Spleen (tissue), 11 donors: Measurements from ENCODE around the gene SLC2A10. TPM values are rescaled to one million over a fixed set of nuclear protein-coding genes. Genes with fewer than 3 reads are reported as not detected.

Source experiments
- DNase-seq: peaks from one replicate; pipeline ENCODE4 v3.0.0-alpha.2; 2020
- H3K27ac ChIP-seq, 8 donors: fragments of 200-600 bp; sonication (generic) in 7 of 8; 1 replicate in 4 of 8; 2 replicates in 4 of 8; pipeline versions ENCODE4 v1.5.0 to v1.8.0; 2016 to 2021; ENCODE audit warnings: inconsistent platforms in 4 of 8, mild to moderate bottlenecking in 4 of 8, moderate library complexity in 1 of 8
- H3K27me3 ChIP-seq, 7 donors: fragments of 200-600 bp; sonication (generic) in 6 of 7; replicated peaks in 1 of 7; 1 replicate in 4 of 7; 2 replicates in 3 of 7; pipeline versions ENCODE4 v1.5.0 to v1.8.0; 2016 to 2021; ENCODE audit warnings: inconsistent platforms in 3 of 7, mild to moderate bottlenecking in 1 of 7
- H3K36me3 ChIP-seq, 6 donors: fragments of 200-600 bp; sonication (generic) in 5 of 6; 1 replicate in 4 of 6; 2 replicates in 2 of 6; pipeline versions ENCODE4 v1.5.0 to v1.8.0; 2016 to 2021; ENCODE audit warnings: inconsistent platforms in 2 of 6
- H3K4me1 ChIP-seq, 6 donors: fragments of 200-600 bp; sonication (generic) in 5 of 6; 1 replicate in 3 of 6; 2 replicates in 3 of 6; pipeline versions ENCODE4 v1.5.0 to v1.8.0; 2016 to 2021; ENCODE audit warnings: inconsistent platforms in 3 of 6
- H3K4me3 ChIP-seq, 8 donors: fragments of 200-600 bp; sonication (generic) in 7 of 8; 1 replicate in 4 of 8; 2 replicates in 4 of 8; pipeline versions ENCODE4 v1.5.0 to v1.8.0; 2016 to 2021; ENCODE audit warnings: inconsistent platforms in 4 of 8, mild to moderate bottlenecking in 4 of 8, moderate library complexity in 2 of 8
- H3K9me3 ChIP-seq, 8 donors: fragments of 200-600 bp; sonication (generic) in 7 of 8; 1 replicate in 4 of 8; 2 replicates in 4 of 8; pipeline versions ENCODE4 v1.5.0 to v1.8.0; 2016 to 2021; ENCODE audit warnings: inconsistent platforms in 4 of 8
- CTCF ChIP-seq, 11 experiments: fragments of 200-600 bp in 7 of 11; fragments of 450-650 bp in 4 of 11; sonication (generic) in 4 of 11; IDR thresholded peaks in 8 of 11; conservative IDR thresholded peaks in 3 of 11; 1 replicate in 7 of 11; 2 replicates in 4 of 11; pipeline versions ENCODE4 v1.4.0 to v1.8.0; 2016 to 2021; ENCODE audit warnings: antibody characterized with exemption in 11 of 11, inconsistent platforms in 4 of 11, mild to moderate bottlenecking in 1 of 11
- POLR2A ChIP-seq, 3 donors: fragments of 450-650 bp; IDR thresholded peaks; one replicate each; pipeline ENCODE4 v1.5.1; 2017; ENCODE audit warnings: antibody characterized with exemption in 3 of 3, mild to moderate bottlenecking in 1 of 3
- POLR2AphosphoS5 ChIP-seq, 3 donors: sonication (generic); formaldehyde crosslinking; IDR thresholded peaks; one replicate each; pipeline ENCODE4 v1.5.1; 2017; ENCODE audit warnings: antibody characterized with exemption in 3 of 3
- WGBS, 5 donors: extraction: QIAGEN DNeasy Blood & Tissue Kit in 3 of 5; methylation state at CpG; one replicate each; pipeline versions ENCODE4 v1.1.5 to v1.1.7; 2013 to 2018; 5-methylcytosine and 5-hydroxymethylcytosine counted together
- intact Hi-C: fragments of 100-400 bp; cut with DNase I; formaldehyde crosslinking; loops from one replicate; pipeline ENCODE4 v1.15.0; 2023; ENCODE audit warnings: low total_unique reads
- polyA plus RNA-seq, 3 donors: library from polyadenylated mRNA; stranded (reverse); fragments of 200-250 nt; gene quantifications; one replicate each; pipeline ENCODE4 v1.2.1, GENCODE V29; 2013
- total RNA-seq, 7 donors: library from RNA; depleted of rRNA in 3 of 7; stranded (reverse); fragments of >200 nt in 3 of 7; fragmentation: NEBNext Ultra II Directional in 4 of 7; extraction: Animal tissue kit (Norgen Biotek cat#: 25700) in 4 of 7; gene quantifications; one replicate each; pipeline versions ENCODE4 v1.1.0 to v1.2.1, GENCODE V29; 2016 to 2021
- donor health status: healthy with polysubstance abuse.
- donor health status: DM: no; HTN: no; CAD: no; lungs with moderate emphysema.
- donor health status: DM: no; HTN: no; CAD: no.
- donor health status: Bipolar disorder and iron deficiency.
- donor health status: healthy.
- donor health status: DM: no; HTN: no; CAD: no.
- donor health status: DM: yes; HTN: yes; CAD: no.

SLC2A10 gene
- total and polyA plus RNA-seq, 10 donors: 1.9 to 7.3 (median 2.9) TPM

DNA sequence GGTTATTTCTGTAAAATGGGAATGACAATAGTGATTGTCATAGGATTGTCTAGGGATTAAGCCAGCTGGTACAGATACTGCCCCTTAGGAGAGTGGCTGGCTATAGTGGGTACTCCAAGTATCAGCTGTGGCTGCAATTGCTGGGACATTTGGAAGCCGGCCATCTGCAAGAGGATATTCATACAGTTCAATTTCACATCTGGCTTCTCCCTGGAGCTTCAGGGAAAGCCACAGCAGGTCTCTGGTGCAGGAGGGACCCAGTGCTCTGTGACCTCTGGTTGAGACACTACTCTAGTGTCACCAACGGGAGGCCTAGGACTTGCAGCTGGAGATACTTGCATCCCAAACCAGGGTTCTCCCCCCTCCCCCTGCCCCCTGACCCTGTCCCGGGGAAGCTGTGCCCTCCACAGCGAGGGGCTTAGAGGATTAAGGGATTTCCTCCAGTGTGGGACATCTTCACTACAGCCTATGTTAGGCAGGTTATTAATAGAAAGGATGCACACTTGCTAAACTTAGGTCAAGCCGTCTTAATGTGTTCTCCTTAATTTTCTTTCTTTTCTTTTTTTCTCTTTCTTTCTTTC, 2.7 kb downstream of the SLC2A10 start:
- H3K27ac ChIP-seq: no peak overlapping the region
- H3K9me3 ChIP-seq: no peaks in the 10 kb centered on the region
- H3K36me3 ChIP-seq: no peaks in the 10 kb centered on the region
- WGBS, 5 donors: 80 to 93% (median 84%) methylated on average over 5 of the region's 5 CpGs
- intact Hi-C loops: no loop called here
- no peak overlapping the region for H3K4me3 ChIP-seq
- TF ChIP-seq POLR2AphosphoS5 (IDR thresholded peaks at IDR 0.05): no peak
- TF ChIP-seq POLR2A (IDR thresholded peaks at IDR 0.05): no peak
- no peak for TF ChIP-seq CTCF (IDR thresholded peaks at IDR 0.05 in 8 of 11, conservative IDR thresholded peaks at IDR 0.05 in 3 of 11)
- no peak for DNase-seq
- peaks cover 0 to 21% (median 16%) of the 10 kb centered on the region in 6 donors for H3K4me1 ChIP-seq
- peaks cover 0 to 51% (median 14%) of the 10 kb centered on the region in 7 donors for H3K27me3 ChIP-seq

DNA sequence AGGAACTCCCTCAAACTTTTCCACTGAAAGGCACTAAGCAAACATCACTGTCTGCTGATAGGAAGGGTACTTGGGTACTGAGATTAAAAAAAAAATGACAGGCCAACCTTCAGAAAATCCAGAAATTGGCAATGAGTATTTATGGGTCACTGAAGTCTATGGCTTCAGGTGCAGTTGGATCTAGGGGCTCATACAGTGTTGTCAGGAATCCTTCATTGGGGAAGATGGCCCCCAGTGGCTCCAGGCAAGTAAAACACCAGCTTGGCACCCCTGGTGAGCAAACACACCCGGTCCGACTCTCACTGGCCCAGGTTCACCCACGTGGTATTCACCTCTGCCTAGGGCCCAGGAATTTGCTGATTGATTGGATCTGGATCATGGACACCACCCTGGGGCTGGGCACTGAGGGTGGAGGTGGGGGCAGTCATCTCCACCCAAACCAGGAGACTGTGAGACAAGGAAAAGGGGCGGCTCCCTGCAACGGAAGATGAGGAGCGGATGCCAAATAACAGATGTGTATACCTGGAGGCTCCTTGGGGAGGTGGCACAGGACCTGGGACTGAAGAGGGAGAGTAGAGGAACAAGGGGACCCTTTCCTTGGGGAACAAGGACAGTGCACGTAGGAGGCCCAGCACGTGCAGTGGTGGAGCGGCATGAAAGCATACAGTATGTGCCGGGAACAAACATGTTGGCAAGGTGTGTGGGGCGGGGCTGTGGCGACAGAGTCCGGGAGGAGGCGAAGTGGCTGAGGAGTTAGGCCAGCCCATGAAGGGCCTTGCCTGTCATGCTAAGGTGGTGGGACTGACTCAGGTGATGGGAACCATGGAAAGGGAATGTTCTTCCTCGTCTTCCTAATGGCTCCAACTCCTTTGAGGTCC, 4.7 kb downstream of the SLC2A10 start:
- intact Hi-C loops: no loop called here
- 88 to 94% (median 91%) methylated on average over 15 of the region's 15 CpGs for whole genome bisulfite sequencing, 5 donors
- peaks cover 0 to 21% (median 15%) of the 10 kb centered on the region in 6 donors for H3K4me1 ChIP-seq
- no peak for DNase-seq
- peaks cover 0 to 39% (median 14%) of the 10 kb centered on the region in 7 donors for H3K27me3 ChIP-seq
- no peak for TF ChIP-seq CTCF (IDR thresholded peaks at IDR 0.05 in 8 of 11, conservative IDR thresholded peaks at IDR 0.05 in 3 of 11)
- TF ChIP-seq POLR2AphosphoS5 (IDR thresholded peaks at IDR 0.05): no peak
- no peak for TF ChIP-seq POLR2A (IDR thresholded peaks at IDR 0.05)
- H3K9me3 ChIP-seq: no peaks in the 10 kb centered on the region
- H3K4me3 ChIP-seq: no peak overlapping the region
- no peak overlapping the region for H3K27ac ChIP-seq
- no peaks in the 10 kb centered on the region for H3K36me3 ChIP-seq

DNA sequence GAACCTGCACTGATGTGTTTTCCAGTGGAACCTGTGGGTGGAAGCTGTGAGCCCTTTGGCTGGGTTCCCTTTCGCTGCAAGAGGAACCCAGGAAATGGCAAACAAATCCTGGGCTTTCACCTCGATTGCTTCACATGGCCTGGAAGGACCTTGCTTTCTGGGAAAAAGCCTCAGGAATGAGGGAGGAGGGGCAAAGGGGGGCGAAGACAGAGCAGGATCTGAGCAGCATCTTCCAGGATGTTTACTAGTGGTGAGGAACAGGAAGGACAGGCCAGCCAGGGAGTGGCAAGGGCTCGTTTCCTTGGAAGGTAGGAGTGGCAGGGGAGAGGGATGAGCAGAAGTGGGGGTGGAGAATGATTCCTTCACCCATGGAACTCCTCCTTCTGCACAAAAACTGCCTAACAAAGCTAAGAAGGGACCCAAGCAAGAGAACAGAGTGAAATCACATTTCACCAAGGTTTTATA, 5.9 kb downstream of the SLC2A10 start:
- Histone ChIP-seq H3K9me3 (peaks cover 0 to 4% (median under 1%) of the 10 kb centered on the region in 8 donors), H3K4me3 (no peak overlapping the region), H3K27me3 (peaks cover 0 to 28% (median 3%) of the 10 kb centered on the region in 7 donors), H3K27ac (no peak overlapping the region), H3K4me1 (peaks cover 0 to 10% (median 4%) of the 10 kb centered on the region in 6 donors), H3K36me3 (no peaks in the 10 kb centered on the region)
- intact Hi-C loops: no loop called here
- no peak for DNase-seq
- WGBS, 5 donors: 35 to 60% (median 47%) methylated on average over 4 of the region's 4 CpGs
- no peak for TF ChIP-seq POLR2AphosphoS5 (IDR thresholded peaks at IDR 0.05)
- TF ChIP-seq POLR2A (IDR thresholded peaks at IDR 0.05): no peak
- no peak for TF ChIP-seq CTCF (IDR thresholded peaks at IDR 0.05 in 8 of 11, conservative IDR thresholded peaks at IDR 0.05 in 3 of 11)
